HL-60/S4 treated with retinoic acid at 250 ng/mL for 4 days and 3 days (cell line): ENCODE measurements around the gene ALOXE3.
"Not testable (repeated sequence)": the region's sequence is repeated elsewhere in the genome, so short reads cannot be mapped to it uniquely, and the experiment has no call there.

Experiments
- in situ Hi-C: fragments of 300-500 bp; cut with MboI; formaldehyde crosslinking; loops from 2 replicates; pipeline ENCODE4 v1.7.0; 2022; ENCODE audit warnings: low sequenced_read_pairs

Gene ALOXE3

DNA sequence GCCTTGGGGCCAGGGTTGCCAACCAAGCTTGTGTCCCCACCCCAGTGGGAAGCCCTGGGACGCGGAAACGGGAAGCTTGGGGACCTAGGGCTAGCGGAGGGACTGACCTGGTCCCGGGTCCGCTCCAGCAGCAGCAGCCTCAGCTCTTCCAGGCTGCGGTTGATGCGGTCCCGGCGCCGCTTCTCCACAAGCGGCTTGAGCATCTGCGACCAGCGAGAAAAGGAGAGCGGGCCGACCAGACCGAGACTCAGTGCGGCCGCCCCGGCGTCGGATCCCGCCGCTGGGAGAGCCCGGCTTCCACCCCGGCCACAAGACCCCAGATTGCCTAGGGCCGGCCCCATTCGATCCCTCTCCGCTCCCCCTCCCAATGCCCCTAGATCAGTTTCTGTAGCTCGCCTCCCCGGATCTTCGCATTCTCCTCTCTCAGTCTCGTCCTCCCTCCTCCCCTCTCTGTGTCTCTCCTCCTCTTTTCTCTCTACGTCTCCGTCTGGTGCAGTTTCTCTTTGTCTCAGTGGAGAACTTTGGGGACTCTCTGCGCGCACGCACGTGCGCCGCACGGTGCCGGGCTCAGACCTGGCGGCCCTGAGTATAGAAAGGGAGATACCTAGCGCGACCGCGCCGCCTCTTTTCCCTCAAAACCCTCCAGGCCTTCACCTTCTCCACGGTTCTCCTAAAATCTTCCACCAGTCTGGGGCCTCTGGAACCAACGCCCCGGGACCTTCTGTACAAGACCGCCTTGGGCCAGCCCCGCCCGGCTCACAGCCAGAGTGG is 4.8 kb upstream of the ALOXE3 start:
- in situ Hi-C loops, result no loop called here

DNA sequence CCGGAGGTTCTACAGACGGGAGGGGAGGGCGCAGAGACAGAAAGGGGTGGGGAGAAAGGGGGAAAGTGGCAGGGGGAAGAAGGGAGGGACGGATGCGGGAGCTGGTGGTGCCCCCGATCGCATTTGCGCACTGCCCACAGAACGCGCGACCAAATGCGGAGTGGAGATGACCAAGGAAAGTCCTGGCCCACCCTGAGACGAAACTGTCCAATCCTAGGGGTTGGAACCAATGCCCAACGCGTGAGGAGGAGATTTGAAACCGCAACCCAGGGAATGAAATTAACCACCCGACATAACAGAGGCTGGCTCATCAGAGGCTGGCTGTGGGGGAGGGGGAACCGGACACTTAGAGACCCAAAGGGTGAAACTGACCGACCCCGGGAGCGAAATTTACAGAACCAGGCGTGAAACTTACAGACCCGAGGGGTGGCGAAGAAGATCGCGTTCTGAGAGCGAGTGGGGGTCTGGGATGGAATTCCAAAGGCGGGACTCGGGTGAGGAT is 4.2 kb upstream of the ALOXE3 start:
- in situ Hi-C loops, result no loop called here

DNA sequence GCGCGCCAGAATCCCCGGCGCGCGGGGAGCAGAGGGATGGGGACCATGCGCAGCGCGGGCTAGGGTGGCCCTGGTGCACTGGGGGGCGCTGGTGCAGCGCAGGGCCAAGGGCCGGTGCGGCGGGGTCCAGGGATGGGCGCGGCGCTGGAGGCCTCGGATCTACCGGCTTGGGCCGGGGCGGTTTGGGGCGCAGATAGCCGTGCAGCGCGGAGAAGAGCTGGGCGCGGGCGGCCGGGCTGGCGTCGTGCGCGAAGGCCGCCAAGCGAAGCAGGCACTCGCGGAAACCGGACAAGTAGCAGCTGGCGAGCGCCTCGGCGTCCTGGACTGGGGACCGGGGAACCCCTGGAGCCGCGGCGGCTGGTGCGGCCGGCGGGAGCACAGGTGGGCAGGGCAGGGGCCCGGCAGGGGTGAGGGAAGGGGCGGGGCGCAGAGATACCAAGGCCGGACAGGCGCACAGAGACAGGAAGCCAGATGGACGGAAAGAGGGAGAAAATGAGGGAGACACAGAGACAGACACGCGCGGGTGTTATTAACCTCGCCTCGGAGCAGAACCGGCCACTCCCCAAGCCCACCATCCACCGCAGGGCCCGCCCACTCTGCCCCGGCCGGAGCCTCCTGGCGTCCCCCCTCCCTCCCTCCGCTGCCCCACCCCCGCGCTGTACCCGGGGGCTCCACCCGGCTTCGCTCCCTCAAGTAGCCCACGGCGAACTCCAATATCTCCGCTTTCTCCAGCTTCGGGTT is 3.5 kb upstream of the ALOXE3 start:
- in situ Hi-C loops, result no loop called here

DNA sequence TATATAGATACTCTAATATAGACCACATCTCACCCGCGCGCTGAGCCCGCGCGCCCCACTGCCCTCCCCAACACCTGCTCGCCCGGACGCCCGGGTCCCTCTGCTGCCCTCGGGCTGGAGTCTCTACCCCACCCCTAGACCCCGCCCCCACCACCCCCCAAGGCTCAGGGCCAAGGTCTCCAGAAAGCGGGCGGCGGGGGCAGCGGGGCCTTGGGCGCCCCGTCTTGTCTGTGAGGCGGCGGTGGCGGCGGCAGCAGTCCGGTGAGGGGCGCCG is 3.0 kb upstream of the ALOXE3 start:
- in situ Hi-C loops, result no loop called here

DNA sequence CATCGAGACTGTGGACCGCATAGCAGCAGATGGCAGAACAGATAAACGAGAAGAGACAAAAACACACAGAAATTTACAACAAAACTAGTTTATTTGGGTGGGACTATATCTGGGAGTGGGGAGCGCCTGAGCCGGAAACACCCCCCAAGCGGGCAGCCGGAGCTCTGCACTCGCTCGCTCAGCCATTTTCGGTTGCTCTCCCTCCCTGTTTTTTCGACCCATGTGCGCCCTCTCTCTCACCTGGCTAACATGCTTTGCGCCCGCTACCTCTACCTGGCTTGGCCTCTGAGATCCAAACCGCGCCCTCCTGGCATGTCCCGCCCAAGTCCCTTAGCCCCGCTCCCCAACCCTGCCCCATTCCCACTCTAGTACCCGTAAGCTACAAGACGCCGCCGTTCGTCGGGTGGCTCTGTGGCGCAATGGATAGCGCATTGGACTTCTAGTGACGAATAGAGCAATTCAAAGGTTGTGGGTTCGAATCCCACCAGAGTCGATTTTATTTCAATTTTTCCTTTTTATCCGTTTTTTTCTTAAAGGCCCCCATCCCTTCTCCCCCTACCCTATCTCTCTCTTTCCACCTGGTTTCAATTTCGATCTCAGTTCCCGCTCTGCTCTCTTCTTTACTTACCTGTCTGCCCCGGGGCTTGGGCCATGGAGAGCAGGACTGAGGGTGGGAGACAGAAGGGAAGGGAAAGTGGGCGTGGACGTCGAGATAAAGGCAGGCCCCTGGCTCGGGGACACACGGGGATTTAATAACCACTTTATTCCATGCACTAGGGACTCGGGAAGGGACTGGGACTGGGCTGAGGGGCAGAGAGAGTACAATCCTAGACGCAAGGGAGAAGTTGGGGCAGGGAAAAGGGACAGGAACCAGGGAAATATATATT is 2.4 kb upstream of the ALOXE3 start:
- in situ Hi-C loops, result no loop called here

DNA sequence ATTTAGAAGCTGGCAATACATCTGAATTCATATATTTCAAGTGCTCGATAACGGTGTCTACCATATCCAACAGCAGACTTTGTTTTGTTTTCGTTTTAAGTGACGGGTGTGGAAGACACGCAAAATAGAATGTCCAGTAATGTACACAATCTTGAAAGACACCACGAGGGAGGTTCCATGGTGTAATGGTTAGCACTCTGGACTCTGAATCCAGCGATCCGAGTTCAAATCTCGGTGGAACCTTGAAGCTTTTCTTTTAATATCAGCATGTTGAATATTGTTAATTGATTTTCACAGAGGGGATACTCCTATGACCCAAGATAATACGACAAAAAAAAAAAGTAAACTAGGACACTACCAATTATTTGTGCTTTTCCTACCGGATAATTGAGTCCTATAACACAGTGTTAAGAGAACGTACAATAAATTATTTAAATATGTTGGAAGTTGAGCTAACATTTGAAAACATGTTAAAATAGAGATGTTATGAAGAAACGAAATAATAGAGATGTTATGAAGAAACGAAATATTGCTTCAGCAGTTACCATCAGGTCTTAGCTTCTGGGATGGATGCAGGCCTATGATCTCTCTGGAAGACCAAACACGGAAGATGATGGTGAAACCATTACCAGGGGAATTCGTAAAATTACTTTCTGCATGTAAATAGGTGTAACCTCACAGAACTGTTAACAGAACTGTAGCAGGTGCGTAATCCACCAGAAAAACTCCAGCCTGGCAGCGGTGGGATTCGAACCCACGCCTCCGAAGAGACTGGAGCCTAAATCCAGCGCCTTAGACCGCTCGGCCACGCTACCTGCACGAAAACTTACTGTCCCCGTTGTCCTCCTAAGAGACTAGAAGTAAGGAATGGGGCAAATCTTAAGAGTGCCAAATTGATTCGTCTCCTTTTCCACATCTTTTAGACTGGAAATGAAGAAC is 1.5 kb upstream of the ALOXE3 start:
- in situ Hi-C loops, result no loop called here

DNA sequence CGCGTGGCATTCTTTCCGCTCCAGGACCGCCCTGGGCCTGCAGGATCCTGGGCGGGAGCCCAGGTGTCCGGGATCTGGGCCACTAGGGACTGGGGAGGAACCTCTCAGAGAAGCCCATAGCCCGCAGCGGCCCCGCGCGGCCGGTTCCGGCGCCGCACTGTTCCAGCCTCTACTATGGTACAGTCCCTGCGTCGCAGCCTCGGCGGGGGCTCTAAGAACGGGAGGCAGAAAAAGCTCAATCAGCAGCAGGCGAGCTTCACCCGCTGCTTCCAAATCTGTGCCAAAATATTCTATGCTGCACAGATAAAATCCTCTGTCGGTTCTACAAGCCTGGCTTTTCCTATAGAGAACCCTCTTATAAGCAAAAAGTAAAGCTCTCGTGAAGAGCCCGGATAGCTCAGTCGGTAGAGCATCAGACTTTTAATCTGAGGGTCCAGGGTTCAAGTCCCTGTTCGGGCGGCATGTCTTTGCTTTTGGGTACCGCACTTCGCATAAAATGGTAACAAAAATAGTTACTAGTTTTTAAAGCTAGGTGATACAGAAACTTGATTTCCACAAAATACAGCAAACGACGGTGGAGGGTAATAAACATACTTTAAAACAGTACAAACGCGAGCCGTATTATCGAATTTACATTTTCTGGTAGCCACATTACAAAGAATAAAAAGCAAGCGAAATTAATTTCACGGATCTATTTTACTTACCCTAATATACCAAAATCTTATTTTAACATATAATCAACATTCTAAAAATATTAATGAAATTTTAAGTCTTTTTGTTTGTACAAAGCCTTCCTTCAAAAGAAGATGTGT is 661 bp upstream of the ALOXE3 start:
- in situ Hi-C loops, result no loop called here

DNA sequence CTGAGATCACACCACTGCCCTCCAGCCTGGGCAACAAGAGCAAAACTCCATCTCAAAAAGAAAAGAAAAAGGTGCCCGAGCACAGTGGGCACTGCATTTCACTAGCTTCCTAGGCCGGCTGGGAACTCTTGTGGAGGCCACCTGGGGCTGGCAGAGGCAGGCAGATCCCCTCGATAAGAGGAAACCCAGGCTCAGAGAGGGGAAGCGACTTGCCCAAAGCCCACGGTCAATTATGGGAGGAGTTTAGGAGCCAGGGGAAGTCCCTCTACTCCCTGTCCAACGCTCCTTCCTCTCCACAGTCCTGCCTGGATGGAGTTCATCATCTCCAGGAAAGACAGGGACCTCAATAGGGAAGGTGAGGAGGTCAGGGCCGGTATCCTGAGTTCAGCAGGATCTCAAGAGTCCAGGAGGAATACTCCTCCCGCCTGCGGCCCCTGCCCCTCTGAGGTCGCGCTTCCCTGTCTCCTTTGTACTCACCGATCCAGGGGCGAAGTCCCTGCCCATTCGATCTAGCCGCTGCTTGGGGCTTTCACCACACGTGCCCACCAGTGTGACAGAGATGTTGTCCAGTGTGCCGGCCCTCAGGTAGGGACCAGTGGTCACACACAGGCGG is 841 bp downstream of the ALOXE3 start:
- in situ Hi-C loops, result no loop called here

DNA sequence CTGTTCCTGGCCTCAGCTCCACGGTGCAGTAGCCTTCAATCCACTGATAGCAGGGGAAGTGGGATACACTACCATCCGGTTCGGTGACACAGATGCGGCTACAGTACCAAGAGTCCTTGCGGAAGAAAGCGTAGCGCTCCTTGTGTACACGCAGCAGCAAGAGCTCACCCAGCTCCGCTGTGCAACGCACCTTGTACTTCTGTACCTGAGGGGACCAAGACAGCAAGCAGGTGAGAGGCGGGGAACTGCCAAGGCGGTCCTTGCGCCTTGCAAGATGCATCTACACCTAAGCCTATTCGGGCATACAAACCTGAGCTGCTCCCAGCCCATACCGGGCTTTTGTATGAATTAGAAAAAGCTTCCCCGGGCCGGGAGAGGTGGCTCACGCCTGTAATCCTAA is 1.5 kb downstream of the ALOXE3 start:
- in situ Hi-C loops, result no loop called here

DNA sequence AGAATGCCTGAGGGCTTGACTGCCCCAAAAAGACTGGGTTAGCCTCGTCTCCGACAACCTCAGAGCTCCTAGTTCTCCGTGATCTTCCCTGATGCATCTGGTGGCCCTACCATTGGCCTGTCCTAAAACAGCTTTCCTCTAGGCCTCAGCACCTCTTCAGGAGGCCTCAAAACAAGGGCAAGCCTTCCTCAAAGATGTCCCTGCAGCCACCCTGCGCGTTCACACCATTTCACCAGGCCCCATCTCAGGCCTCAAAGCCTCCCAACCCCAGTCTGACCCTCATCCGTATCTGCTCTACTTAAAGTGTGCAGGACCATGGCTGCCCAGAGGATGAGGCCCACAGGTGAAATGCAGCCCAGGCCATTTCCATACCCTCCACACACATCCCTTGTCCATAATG is 7.4 kb downstream of the ALOXE3 start:
- in situ Hi-C loops, result no loop called here

DNA sequence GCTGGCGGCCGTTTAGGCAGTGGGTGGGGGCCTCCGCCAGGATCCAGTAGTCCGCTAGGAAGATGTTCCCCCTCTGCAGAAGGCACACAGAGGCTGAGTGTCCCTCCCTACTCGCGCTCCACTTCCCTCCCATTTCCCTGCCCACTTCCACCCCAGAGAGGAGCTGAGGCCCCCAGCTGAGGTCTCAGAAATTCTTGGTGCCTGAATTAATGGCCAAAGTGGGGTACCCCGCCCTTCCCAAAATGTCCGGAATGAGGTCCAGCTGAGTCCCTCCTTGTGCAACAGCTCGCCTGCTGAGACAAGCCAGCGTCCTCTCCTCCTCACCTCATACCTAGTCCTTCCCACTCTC is 7.9 kb downstream of the ALOXE3 start:
- in situ Hi-C loops, result no loop called here

DNA sequence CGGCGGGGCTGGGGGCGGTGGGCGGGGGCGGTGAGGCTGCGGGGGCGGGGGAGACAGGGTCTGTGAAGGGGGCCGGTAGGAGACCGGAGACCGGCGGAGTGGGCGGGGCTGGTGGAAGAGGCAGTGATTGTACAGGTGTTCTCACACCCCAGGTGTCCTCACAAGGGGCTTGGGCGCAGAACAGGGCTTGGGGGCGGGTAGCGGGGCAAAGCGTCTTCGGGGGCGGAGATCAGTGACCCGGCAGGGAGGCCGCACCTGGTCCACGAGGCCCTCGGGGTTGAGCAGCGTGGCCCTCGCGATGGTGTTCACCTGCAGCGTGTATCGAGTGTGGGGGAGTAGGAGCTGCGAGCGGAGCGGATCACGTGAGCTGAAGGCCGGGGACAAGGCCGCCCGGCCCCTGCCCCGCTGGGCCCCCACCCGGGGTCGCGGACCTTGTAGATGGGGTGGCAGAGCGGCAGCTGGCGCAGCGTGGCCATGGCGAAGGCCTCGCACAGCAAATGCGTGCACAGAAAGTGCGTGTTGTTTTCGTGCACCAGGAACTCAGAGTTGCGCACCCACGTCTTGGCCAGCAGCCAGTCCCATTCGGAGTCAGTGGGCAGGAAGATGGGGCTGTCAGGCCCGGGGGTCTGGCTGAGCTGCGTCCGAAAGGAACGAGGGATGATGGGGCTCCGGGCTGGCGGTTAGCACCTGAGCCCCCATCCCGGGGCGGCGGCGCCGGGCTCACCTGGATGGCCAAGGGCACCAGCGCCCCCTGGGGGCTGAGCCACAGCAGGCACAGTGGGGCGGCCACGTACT is 8.5 kb downstream of the ALOXE3 start:
- in situ Hi-C loops, result no loop called here

DNA sequence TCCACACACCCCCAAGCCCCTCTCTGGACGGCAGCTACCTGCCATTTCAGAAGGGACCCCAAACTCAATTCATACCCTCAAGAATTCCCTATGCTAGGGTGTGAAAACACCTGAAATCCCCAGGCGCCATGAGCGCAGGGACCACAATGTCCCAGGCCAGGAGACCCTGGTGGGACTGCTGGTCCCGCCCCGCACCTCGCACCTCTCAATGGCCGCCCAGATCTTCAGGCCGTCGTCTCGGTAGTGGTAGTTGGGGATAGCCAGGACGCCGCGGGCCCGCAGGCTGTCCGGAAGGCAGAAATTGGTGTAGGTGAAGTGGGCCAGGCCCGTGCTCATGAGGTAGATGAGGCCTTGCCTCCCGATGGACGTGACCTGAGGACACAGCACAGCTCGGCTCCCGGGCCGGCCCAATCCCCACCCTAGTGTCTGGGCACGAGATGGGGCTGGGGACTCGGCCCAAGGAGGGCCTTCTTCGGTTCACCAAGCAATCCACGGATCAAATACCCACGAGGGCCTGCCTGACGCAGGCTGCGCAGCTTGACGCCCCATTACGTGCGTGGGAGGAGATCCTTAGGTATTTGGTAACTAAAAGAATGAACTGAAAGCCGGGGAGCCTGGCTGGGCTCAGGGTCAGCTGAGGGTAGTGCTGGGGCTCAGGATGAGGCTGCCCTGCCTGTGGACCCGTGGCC is 9.2 kb downstream of the ALOXE3 start:
- in situ Hi-C loops, result no loop called here

DNA sequence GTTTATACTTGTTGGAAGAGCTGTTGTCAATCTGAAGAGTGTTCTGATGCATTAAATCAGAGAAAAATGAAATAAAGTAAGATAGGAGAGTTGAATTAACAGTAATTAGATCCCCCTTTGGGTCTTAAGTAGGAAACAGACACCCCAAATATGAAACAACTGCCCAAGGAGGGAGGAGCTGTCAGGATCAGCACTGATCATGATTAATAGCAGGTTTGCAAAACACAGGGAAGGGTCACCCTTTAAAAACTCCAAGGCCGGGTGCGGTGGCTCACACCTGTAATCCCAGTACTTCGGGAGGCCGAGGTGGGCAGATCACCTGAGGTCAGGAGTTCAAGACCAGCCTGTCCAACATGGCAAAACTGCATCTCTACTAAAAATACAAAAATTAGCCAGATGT is 11.3 kb downstream of the ALOXE3 start:
- in situ Hi-C loops, result not testable (repeated sequence)

DNA sequence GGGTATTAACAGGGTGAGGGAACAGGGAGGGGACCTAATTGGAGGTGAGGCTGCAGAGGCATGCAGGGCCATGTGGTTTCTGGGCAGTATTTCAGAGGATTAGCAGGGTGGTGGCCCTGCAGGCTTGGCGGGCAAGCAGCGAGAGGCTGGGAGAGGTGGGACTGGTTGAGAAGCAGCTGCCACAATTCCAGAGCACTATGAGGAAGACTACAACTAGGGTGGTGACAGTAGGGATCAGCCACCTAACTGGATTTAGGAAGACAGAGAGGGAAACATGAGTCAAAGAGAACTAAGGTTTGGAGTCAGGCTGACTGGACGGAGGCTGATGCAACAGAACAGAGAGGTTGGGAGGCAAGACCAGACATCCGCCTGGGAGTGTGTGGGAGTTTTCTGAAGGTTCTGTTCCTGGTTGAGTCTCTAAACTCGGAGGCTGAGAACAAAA is 12.3 kb downstream of the ALOXE3 start:
- in situ Hi-C loops, result no loop called here

DNA sequence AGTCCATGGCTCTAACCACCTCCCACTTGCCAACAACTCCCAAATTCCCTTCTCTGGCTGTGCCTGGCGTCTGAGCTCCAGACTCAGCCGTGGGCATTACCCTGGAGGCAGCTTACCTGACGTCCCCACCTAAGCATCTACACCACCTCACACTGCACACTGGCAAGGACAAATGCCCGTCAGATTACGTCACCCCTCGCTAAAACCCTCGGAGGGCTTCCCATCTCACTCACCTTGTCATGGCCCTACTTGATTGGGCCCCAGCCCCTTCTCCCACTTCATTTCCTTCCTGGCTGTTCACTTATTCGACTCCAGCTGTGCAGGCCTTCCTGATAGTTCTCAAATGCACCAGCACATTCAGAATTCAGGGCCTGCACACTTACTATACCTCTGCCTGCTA is 13.4 kb downstream of the ALOXE3 start:
- in situ Hi-C loops, result no loop called here

DNA sequence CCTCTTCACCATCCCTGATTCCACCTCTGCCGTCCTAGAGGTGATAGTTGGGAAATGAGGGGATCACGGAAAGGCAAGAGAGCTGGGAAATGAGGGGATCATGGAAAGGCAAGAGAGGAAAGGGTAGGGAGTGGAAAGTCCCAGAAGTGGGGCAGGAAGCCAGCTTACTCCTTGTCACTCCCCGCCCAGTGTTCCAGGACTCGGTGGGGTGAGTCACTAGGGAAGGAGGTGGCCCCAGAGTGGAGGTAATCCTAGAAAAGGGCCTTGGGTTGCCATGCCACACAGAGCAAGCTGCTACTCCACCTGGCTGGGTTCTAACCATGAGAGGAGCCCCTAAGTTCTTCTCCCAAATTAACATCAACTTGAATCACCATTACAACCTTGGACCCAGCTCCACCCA is 14.8 kb downstream of the ALOXE3 start:
- in situ Hi-C loops, result no loop called here

DNA sequence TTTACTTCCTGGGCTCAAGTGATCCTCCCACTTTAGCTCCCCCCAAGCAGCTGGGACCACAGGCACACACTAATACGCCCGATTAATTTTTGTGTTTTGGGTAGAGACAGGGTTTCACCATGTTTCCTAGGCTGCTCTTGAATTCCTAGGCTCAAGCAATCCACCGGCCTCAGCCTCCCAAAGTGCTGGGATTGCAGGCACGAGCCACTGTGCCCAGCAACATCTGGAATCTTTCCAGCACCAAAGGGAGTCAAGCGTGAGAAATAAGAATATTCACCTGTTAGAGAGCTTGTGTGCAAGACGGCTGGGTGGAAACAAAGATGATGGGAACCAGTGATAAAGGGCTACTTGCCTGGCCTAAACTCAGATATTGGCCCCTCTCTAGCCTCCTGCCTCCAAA is 16.6 kb downstream of the ALOXE3 start:
- in situ Hi-C loops, result no loop called here
